SU-DHL-6 (cell line): ENCODE measurements around the gene TBC1D19.

Source experiments
- H2AFZ ChIP-seq: fragments of 200-600 bp; sonication (generic); 2 replicates; pipeline ENCODE4 v1.6.1; 2014; ENCODE audit warnings: low read depth, mild to moderate bottlenecking, moderate library complexity, mixed read lengths, antibody characterized with exemption, low read length; ENCODE audit not compliant: severe bottlenecking
- H3F3A ChIP-seq: fragments of 200-600 bp; shearing (Covaris generic); 2 replicates; pipeline ENCODE4 v1.6.0; 2016; ENCODE audit warnings: antibody characterized with exemption, mild to moderate bottlenecking; ENCODE audit not compliant: insufficient read depth
- H3K27ac ChIP-seq: fragments of 200-600 bp; sonication (generic); 2 replicates; pipeline ENCODE4 v1.5.1; 2016; ENCODE audit warnings: low read depth, mild to moderate bottlenecking, low read length, moderate library complexity, mixed read lengths
- H3K27me3 ChIP-seq: fragments of 200-600 bp; sonication (generic), shearing (Covaris generic); 2 replicates; pipeline ENCODE4 v1.6.0; 2014; ENCODE audit warnings: mild to moderate bottlenecking, low read length
- H3K36me3 ChIP-seq: fragments of 200-600 bp; sonication (generic); 2 replicates; pipeline ENCODE4 v1.6.1; 2014; ENCODE audit warnings: mild to moderate bottlenecking, low read length, mixed read lengths
- H3K4me2 ChIP-seq: fragments of 300-600, 200-600 bp; shearing (Covaris generic), sonication (generic); 2 replicates; pipeline ENCODE4 v1.6.0; 2014; ENCODE audit warnings: low read length, low read depth, mild to moderate bottlenecking; ENCODE audit not compliant: poor library complexity, severe bottlenecking
- H3K4me3 ChIP-seq: fragments of 200-600 bp; sonication (generic); 2 replicates; pipeline ENCODE4 v1.5.1; 2014; ENCODE audit warnings: antibody characterized with exemption, low read length, mild to moderate bottlenecking, mixed read lengths; ENCODE audit not compliant: insufficient read depth, poor library complexity, severe bottlenecking
- H3K79me2 ChIP-seq: fragments of 200-600 bp; sonication (generic); 2 replicates; pipeline ENCODE4 v1.6.1; 2014; ENCODE audit warnings: mild to moderate bottlenecking, low read length, moderate library complexity; ENCODE audit not compliant: insufficient read depth
- H3K9ac ChIP-seq: fragments of 200-600 bp; sonication (generic); 2 replicates; pipeline ENCODE4 v1.7.0; 2014; ENCODE audit warnings: mild to moderate bottlenecking, low read length
- H3K9me2 ChIP-seq: fragments of 200-600 bp; sonication (generic); replicated peaks from 2 replicates; pipeline ENCODE4 v1.6.1; 2014; ENCODE audit warnings: low read length; ENCODE audit not compliant: insufficient read depth
- H3K9me3 ChIP-seq: fragments of 200-600 bp; sonication (generic); 2 replicates; pipeline ENCODE4 v1.6.1; 2014; ENCODE audit warnings: low read length, mixed read lengths; ENCODE audit not compliant: insufficient read depth
- H4K20me1 ChIP-seq: fragments of 200-600 bp; sonication (generic); 2 replicates; pipeline ENCODE4 v1.6.1; 2014; ENCODE audit warnings: low read depth, mild to moderate bottlenecking, antibody characterized with exemption, low read length, moderate library complexity, mixed read lengths
- EZH2phosphoT487 ChIP-seq: fragments of 200-600 bp; sonication (generic), shearing (Covaris generic); conservative IDR thresholded peaks from 2 replicates; pipeline ENCODE4 v1.6.1; 2018; ENCODE audit warnings: mild to moderate bottlenecking, antibody characterized with exemption, low read length, moderate library complexity, mixed read lengths
- TF ChIP-seq, protein P1 (sequence below): fragments of 200-600 bp; sonication (generic); IDR thresholded peaks from one replicate; pipeline ENCODE4 v1.5.1; 2017; ENCODE audit warnings: antibody characterized with exemption, mild to moderate bottlenecking, low read length, moderate library complexity; ENCODE audit not compliant: insufficient read depth, poor library complexity, severe bottlenecking

The TBC1D19 gene

DNA sequence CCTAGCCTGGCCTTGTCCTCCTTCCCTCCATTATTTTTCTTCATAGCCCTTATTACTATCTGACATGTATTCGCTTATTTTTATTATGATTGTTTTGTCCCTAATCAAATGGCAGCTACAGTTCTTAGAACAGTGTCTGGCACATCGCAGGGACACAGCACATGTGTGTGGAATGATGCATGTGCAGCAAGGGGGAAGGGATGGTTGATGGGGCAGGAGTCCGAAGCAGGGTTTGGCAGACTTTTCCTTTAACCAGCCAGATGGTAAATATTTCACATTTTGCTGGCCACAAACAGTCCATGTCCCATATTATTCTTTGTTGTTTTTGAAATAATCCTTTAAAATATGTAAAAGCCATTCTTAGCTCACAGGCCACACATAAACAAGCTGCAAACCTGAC lies 148.5 kb downstream of the TBC1D19 start:
- Histone ChIP-seq H4K20me1 (no peaks in the 10 kb centered on the region), H2AFZ (no peak overlapping the region), H3K4me3 (no peak overlapping the region), H3K27me3 (no peaks in the 10 kb centered on the region), H3K9me2 (no peaks in the 10 kb centered on the region), H3K27ac (no peak overlapping the region), H3K4me2 (no peak overlapping the region), H3K9me3 (no peaks in the 10 kb centered on the region), H3K79me2 (no peaks in the 10 kb centered on the region), H3K36me3 (no peaks in the 10 kb centered on the region), H3F3A (no peaks in the 10 kb centered on the region; the same call in 1 of the 2 replicates), H3K9ac (no peak overlapping the region)
- TF ChIP-seq, protein P1, sequence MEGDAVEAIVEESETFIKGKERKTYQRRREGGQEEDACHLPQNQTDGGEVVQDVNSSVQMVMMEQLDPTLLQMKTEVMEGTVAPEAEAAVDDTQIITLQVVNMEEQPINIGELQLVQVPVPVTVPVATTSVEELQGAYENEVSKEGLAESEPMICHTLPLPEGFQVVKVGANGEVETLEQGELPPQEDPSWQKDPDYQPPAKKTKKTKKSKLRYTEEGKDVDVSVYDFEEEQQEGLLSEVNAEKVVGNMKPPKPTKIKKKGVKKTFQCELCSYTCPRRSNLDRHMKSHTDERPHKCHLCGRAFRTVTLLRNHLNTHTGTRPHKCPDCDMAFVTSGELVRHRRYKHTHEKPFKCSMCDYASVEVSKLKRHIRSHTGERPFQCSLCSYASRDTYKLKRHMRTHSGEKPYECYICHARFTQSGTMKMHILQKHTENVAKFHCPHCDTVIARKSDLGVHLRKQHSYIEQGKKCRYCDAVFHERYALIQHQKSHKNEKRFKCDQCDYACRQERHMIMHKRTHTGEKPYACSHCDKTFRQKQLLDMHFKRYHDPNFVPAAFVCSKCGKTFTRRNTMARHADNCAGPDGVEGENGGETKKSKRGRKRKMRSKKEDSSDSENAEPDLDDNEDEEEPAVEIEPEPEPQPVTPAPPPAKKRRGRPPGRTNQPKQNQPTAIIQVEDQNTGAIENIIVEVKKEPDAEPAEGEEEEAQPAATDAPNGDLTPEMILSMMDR: no peak
- TF ChIP-seq EZH2phosphoT487: no peak

GRCh38 chr4:26736621-26737020 lies 152.7 kb downstream of the TBC1D19 start:
- no peak for TF ChIP-seq EZH2phosphoT487
- TF ChIP-seq, protein P1: no peak
- no peak overlapping the region for H3K27ac ChIP-seq

GRCh38 chr4:26737385-26737784 lies 153.5 kb downstream of the TBC1D19 start:
- TF ChIP-seq EZH2phosphoT487: no peak
- TF ChIP-seq, protein P1: no peak

More at GRCh38 chr4:26736621-26737020, 152.7 kb downstream of the TBC1D19 start:
- Histone ChIP-seq H3K9ac (no peak overlapping the region), H3K79me2 (no peaks in the 10 kb centered on the region), H4K20me1 (no peaks in the 10 kb centered on the region), H3K4me3 (no peak overlapping the region), H3K9me2 (no peaks in the 10 kb centered on the region), H2AFZ (no peak overlapping the region), H3K9me3 (no peaks in the 10 kb centered on the region), H3K27me3 (no peaks in the 10 kb centered on the region), H3K36me3 (no peaks in the 10 kb centered on the region), H3F3A (no peaks in the 10 kb centered on the region; the same call in 1 of the 2 replicates), H3K4me2 (no peak overlapping the region)

More at GRCh38 chr4:26737385-26737784, 153.5 kb downstream of the TBC1D19 start:
- Histone ChIP-seq H2AFZ (no peak overlapping the region), H3K27me3 (no peaks in the 10 kb centered on the region), H3K27ac (no peak overlapping the region), H3K4me3 (no peak overlapping the region), H4K20me1 (no peaks in the 10 kb centered on the region), H3F3A (no peaks in the 10 kb centered on the region; the same call in 1 of the 2 replicates), H3K36me3 (no peaks in the 10 kb centered on the region), H3K4me2 (no peak overlapping the region), H3K9ac (no peak overlapping the region), H3K79me2 (no peaks in the 10 kb centered on the region), H3K9me2 (no peaks in the 10 kb centered on the region), H3K9me3 (no peaks in the 10 kb centered on the region)
